AG04450 (cell line): ENCODE measurements around the gene TEX13B. TPM values are rescaled to one million over a fixed set of nuclear protein-coding genes. Genes with fewer than 3 reads are reported as not detected.
A peak's percentile ranks its signal among the peaks of the same experiment; 100 is the strongest.

Source experiments
- CTCF ChIA-PET: fragments of 300-600, 350-600 bp; formaldehyde crosslinking; extraction: SDS; loops from one replicate; lab custom pipeline; 2022; ENCODE audit warnings: antibody characterized with exemption, inconsistent platforms; lab: Charles Lee
- POLR2A ChIA-PET: fragments of 350-600 bp; formaldehyde crosslinking; extraction: SDS; loops from one replicate; lab custom pipeline; 2021; ENCODE audit warnings: antibody characterized with exemption, inconsistent platforms; lab: Yijun Ruan, JAX
- DNase-seq: peaks from one replicate; pipeline ENCODE4 v3.0.0-alpha.2; 2011; ENCODE audit warnings: low read depth, low spot score
- H3K27ac ChIP-seq: one replicate; pipeline ENCODE4 v1.5.1; 2012; ENCODE audit warnings: low read depth, low read length, control low read depth
- H3K27me3 ChIP-seq: one replicate; pipeline ENCODE4 v1.6.0; 2012; ENCODE audit warnings: low read length; ENCODE audit not compliant: control insufficient read depth, insufficient read depth
- H3K4me3 ChIP-seq: 2 replicates; pipeline ENCODE4 v1.5.1; 2011; ENCODE audit warnings: mild to moderate bottlenecking, low read depth, low read length, control low read depth
- H3K9me3 ChIP-seq: 2 replicates; pipeline ENCODE4 v1.5.1; 2012; ENCODE audit warnings: low read length; ENCODE audit not compliant: control insufficient read depth, insufficient read depth
- CTCF ChIP-seq: IDR thresholded peaks from 2 replicates; pipeline ENCODE4 v1.5.1; 2011; ENCODE audit warnings: low read depth, low read length, control low read depth, inconsistent platforms
- polyA plus RNA-seq: library from polyadenylated mRNA; depleted of rRNA; stranded (reverse); fragments of >200 nt; gene quantifications from 2 replicates; pipeline ENCODE4 v1.2.3, GENCODE V29; 2011; rRNA removed

Gene TEX13B
- polyA plus RNA-seq, 1 experiment = not detected

GRCh38 chrX:107940095-107940494 lies 42.1 kb downstream of the TEX13B start:
- no peak for TF ChIP-seq CTCF
- ChIA-PET POLR2A (no interaction called here), CTCF (no interaction called here)
- no peaks in the 10 kb centered on the region for H3K27me3 ChIP-seq
- DNase-seq = no peak
- no peak overlapping the region for H3K4me3 ChIP-seq
- H3K9me3 ChIP-seq = no peaks in the 10 kb centered on the region
- H3K27ac ChIP-seq = no peak overlapping the region

GRCh38 chrX:107936434-107936730 lies 45.8 kb downstream of the TEX13B start:
- POLR2A ChIA-PET = no interaction called here
- no peak for TF ChIP-seq CTCF
- no peak for DNase-seq

GRCh38 chrX:107935664-107936433 lies 46.3 kb downstream of the TEX13B start:
- H3K4me3 ChIP-seq = peak overlapping the region; percentile 17
- H3K9me3 ChIP-seq = no peaks in the 10 kb centered on the region
- CTCF ChIA-PET = no interaction called here
- POLR2A ChIA-PET = no interaction called here
- no peak for DNase-seq
- no peak overlapping the region for H3K27ac ChIP-seq
- no peaks in the 10 kb centered on the region for H3K27me3 ChIP-seq
- TF ChIP-seq CTCF = no peak

More at GRCh38 chrX:107936434-107936730, 45.8 kb downstream of the TEX13B start:
- CTCF ChIA-PET = no interaction called here
- Histone ChIP-seq H3K4me3 (no peak overlapping the region), H3K9me3 (no peaks in the 10 kb centered on the region), H3K27me3 (no peaks in the 10 kb centered on the region), H3K27ac (no peak overlapping the region)

- no peak for DNase-seq
- H3K9me3 ChIP-seq = no peaks in the 10 kb centered on the region
- H3K27ac ChIP-seq = no peak overlapping the region
- TF ChIP-seq CTCF = no peak
- ChIA-PET POLR2A (no interaction called here), CTCF (no interaction called here)
- no peak overlapping the region for H3K4me3 ChIP-seq
- H3K27me3 ChIP-seq = no peaks in the 10 kb centered on the region
Measured at GRCh38 chrX:107935200-107935599, 47.0 kb downstream of the TEX13B start.

GRCh38 chrX:107934262-107934661 lies 47.9 kb downstream of the TEX13B start:
- H3K9me3 ChIP-seq = no peaks in the 10 kb centered on the region
- CTCF ChIA-PET = no interaction called here
- no peak for DNase-seq
- H3K27ac ChIP-seq = no peak overlapping the region
- POLR2A ChIA-PET = no interaction called here
- H3K4me3 ChIP-seq = no peak overlapping the region
- no peak for TF ChIP-seq CTCF
- H3K27me3 ChIP-seq = no peaks in the 10 kb centered on the region

Other genes starting within 250 kb of the TEX13B start
- 22.4 and 25.3 TPM in 2 replicates for gene TSC22D3, start 206.6 kb downstream of the TEX13B start, polyA plus RNA-seq
- not detected in 2 replicates for gene NCBP2L, start 204.6 kb downstream of the TEX13B start, polyA plus RNA-seq
- gene MID2, start 156.5 kb downstream of the TEX13B start, polyA plus RNA-seq = 1.3 and 1.6 TPM in 2 replicates
- gene VSIG1, start 62.7 kb upstream of the TEX13B start, polyA plus RNA-seq = 0.10 and 0.22 TPM in 2 replicates
- 85.3 and 118 TPM in 2 replicates for gene PSMD10, start 109.2 kb upstream of the TEX13B start, polyA plus RNA-seq
- gene ATG4A, start 109.4 kb upstream of the TEX13B start, polyA plus RNA-seq = 10.7 and 13.3 TPM in 2 replicates